ENCODE data around the gene RAPGEF2. TPM values are rescaled to one million over a fixed set of nuclear protein-coding genes. Genes with fewer than 3 reads are reported as not detected.
"Not testable (repeated sequence)": the region's sequence is repeated elsewhere in the genome, so short reads cannot be mapped to it uniquely, and the experiment has no call there.

RAPGEF2 gene
- total RNA-seq, 1 donor from 2014 or later = 15.3 TPM

DNA sequence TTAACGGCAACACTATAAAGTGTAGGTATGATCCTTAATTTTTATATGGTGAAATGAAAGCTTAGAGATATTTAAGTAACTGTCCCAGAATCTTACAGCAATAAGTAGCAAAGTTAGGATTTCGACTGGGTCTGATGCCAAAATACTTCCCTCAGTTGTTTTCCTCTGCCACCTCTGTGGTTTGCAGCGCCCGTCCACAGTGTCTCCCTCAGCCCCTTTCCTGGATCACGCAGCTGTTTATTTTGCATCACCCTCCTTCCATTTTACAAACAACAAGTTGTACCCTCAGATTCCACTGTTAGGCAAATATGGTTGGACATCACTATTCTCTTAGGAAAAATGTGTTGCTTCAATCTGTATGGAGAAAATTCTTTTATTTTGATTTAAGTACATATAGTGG lies 56.1 kb downstream of the RAPGEF2 start:
- intact Hi-C loops (cut with micrococcal nuclease) = no loop called here

DNA sequence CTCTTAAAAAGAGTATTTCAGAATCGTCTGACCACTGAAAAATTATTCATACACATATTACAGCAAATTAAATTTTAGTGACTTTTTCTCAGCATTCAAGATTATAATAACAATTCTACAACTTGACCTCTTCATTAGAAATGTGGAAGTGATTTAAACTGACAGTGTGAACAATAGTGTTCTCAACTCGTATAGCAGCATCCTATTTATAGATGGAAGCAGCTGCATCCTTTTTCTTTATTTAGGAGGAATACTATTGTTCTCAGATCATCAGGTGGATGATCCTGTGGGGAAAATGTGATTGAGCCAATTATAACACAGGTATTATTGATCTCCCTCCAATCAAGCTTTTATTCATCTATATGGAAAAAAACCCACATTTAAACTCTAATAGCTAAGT lies 56.7 kb downstream of the RAPGEF2 start:
- intact Hi-C loops (cut with micrococcal nuclease) = no loop called here

- intact Hi-C loops (cut with micrococcal nuclease) = no loop called here
Measured at GRCh38 chr4:159160242-159160641, 57.4 kb downstream of the RAPGEF2 start.

DNA sequence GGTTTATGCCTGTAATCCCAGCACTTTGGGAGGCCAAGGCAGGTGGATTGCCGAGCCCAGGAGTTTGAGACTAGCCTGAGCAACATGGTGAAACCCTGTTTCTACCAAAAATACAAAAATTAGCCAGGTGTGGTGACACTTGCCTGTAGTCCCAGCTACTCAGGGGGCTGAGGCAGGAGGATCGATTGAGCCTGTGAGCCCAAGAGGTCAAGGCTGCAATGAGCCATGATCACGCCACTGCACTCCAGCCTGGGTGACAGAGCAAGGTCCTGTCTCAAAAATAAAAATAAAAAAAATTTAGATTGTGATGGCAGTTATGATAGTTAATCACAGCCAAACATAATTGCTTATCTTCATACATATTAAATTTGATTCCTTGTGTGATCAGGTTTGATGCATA lies 58.6 kb downstream of the RAPGEF2 start:
- intact Hi-C loops (cut with micrococcal nuclease) = not testable (repeated sequence)

DNA sequence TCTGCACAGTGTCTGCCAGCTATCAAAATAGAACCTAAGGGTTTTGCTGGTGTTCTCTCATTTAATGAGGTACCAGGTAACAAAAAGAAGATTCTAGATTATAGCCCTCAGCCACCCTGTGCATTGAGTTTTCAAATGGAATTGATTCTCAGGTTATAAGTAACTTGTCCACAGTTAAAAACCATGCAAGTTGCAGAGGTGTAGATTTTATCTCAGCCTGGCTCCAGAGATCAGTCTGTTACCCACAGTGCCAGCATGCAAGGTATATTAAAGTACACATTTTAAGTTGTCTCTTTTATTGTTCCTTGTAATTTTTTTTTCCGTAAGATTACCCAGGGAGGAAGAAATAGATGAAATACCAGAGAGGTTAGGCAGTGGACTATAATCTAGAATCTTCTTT lies 59.7 kb downstream of the RAPGEF2 start:
- intact Hi-C loops (cut with micrococcal nuclease) = no loop called here

DNA sequence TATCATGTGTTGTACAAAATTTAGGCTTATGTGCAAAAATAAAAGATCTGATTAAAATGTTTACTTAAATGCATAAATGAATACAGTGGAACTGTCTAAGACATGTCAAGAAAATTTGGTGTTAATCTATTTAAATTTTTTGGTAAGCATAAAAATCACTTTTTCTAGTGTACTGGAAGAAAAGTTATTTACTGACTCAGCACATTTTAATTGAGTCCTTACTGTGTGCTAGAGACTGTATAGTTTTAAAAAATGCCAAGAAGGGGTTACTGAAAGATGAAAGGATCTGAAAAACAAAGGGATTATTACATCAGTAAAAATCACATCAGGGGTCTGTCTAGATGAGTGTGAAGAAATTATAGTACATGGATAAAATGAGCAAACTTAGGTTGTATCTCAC lies 60.6 kb downstream of the RAPGEF2 start:
- intact Hi-C loops (cut with micrococcal nuclease) = no loop called here

- intact Hi-C loops (cut with micrococcal nuclease) = loop anchor here (10.0 kb wide), 2 partner anchors 125 to 915 kb away; no protein-coding TSS in a partner anchor
Measured at GRCh38 chr4:159169404-159170302, 66.8 kb downstream of the RAPGEF2 start.

DNA sequence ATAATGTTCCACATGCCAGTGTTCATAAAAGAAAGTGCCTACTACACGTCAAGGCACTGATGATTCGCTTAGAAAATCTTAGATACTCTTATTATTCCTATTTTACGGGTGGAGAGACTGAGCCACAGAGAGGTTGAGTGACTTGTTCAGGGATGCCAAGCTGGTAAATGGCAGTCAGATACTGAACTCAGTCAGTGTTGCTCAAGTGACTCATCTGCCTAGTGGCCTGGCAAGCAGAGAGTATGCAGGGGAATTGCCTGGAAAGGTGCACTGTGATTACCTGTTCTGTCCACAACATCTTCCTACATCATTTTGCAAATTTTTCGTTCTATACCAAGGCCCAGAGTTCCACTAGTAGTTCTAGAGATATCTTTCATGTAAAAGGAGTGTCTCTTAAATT lies 68.4 kb downstream of the RAPGEF2 start:
- intact Hi-C loops (cut with micrococcal nuclease) = loop anchor here (10.0 kb wide), 2 partner anchors 126 to 916 kb away; no protein-coding TSS in a partner anchor

DNA sequence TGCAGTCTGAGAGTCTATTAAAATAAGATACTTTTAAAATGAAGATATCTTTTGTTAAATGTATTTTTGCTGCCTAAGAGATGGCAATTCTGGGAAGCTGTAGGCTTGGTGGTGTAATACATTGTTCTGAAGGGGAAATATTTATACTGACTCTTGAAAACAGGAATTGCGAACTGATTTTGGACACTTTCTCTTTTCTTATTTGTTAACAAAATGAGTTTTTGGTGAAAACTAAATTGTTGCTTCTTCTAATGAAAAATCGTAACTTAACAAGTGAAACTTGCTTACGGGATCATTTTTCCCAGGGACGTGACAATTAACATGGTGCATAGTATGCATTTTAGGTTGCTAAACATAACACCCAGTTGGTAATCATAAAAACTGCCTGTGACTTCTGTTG lies 71.0 kb downstream of the RAPGEF2 start:
- intact Hi-C loops (cut with micrococcal nuclease) = loop anchor here (2.0 to 10.0 kb wide), 4 partner anchors 69 to 919 kb away; partner anchors contain the start of gene ETFDH

DNA sequence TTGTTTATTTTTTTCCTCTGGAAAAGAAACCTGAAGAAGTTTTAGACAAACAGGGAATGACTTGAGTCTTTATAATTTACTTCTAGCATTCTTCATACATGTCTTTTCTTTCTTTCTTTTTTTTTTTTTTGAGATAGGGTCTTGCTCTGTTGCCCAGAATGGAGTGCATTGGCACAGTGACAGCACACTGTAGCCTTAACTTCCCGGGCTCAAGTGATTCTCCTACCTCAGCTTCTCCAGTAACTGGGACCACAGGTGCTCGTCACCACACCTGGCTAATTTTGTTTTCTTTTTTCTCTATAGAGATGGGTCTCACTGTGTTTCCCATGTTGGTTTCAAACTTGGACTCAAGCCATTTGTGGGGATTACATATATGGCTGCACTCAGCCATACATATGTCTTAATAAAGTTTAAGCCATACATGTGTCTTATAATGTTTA lies 71.8 kb downstream of the RAPGEF2 start:
- intact Hi-C loops (cut with micrococcal nuclease) = loop anchor here (1.0 to 10.0 kb wide), 7 partner anchors 29 to 920 kb away; partner anchors contain the start of gene ETFDH

- intact Hi-C loops (cut with micrococcal nuclease) = loop anchor here (1.0 to 10.0 kb wide), 7 partner anchors 28 to 921 kb away; partner anchors contain the start of gene ETFDH
Measured at GRCh38 chr4:159175085-159175988, 72.5 kb downstream of the RAPGEF2 start.

GRCh38 chr4:159175989-159176375 lies 73.1 kb downstream of the RAPGEF2 start:
- intact Hi-C loops (cut with micrococcal nuclease) = loop anchor here (1.0 to 10.0 kb wide), 7 partner anchors 27 to 921 kb away; partner anchors contain the start of gene ETFDH

GRCh38 chr4:159177265-159178150 lies 74.6 kb downstream of the RAPGEF2 start:
- intact Hi-C loops (cut with micrococcal nuclease) = loop anchor here (10.0 kb wide), 2 partner anchors 133 to 923 kb away; no protein-coding TSS in a partner anchor

GRCh38 chr4:159178151-159178546 lies 75.3 kb downstream of the RAPGEF2 start:
- intact Hi-C loops (cut with micrococcal nuclease) = loop anchor here (10.0 kb wide), 2 partner anchors 133 to 923 kb away; no protein-coding TSS in a partner anchor

DNA sequence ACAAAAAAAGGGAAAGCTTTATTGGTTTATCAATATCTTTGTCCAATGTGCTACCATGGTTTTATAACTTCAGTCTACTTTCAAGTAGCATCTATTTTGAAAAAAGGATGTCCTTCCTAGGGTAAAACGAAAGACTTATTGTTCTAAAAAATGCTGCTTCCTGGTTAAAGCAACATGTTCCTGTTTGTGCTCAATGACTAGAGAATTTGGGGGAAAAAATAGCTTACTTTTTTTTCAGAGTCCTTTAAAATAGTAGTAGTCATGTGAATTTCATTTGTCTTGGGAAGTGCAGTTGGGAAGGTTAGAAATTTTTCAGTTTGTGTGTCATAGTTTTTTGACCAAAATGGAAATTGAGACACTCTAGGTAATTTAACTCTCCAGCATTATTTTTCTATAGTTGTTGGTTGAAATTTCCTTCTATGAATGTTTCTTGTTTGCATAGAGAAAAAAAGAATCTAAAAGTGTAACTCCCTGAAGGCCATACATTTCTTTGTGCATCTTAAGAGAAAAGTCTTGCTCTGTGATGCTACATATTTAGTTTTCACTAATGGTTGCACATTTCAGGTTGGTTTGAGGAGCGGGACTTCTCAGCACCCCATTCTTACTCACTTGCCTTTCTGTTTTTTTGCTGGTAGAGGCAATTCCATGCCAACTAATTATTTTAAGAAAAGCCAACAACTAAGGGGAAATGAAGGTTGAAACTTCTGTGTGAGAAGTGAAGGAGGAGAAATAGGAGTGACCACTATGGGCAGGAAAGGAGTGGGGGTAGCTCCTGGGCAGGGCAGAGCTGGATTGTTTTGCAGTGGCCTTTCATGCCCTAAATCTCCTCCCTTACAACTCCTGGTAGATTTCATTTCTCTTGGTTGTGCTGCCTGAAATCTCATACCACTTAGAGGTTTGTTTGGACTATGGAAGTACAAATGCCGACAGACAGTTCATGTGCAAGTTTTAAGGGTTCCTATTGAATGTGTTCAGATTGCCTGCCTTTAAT lies 76.4 kb downstream of the RAPGEF2 start:
- intact Hi-C loops (cut with micrococcal nuclease) = loop anchor here (10.0 kb wide), 2 partner anchors 134 to 924 kb away; no protein-coding TSS in a partner anchor

DNA sequence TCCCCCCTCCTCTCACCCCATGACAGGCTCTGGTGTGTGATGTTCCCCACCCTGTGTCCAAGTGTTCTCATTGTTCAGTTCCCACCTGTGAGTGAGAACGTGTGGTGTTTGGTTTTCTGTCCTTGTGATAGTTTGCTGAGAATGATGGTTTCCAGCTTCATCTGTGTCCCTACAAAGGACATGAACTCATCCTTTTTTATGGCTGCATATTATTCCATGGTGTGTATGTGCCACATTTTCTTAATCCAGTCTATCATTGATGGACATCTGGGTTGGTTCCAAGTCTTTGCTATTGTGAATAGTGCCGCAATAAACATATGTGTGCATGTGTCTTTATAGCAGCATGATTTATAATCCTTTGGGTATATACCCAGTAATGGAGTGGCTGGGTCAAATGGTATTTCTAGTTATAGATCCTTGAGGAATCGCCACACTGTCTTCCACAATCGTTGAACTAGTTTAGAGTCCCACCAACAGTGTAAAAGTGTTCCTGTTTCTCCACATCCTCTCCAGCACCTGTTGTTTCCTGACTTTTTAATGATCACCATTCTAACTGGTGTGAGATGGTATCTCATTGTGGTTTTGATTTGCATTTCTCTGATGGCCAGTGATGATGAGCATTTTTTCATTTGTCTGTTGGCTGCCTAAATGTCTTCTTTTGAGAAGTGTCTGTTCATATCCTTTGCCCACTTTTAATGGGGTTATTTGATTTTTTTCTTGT lies 81.2 kb downstream of the RAPGEF2 start:
- intact Hi-C loops (cut with micrococcal nuclease) = not testable (repeated sequence)

DNA sequence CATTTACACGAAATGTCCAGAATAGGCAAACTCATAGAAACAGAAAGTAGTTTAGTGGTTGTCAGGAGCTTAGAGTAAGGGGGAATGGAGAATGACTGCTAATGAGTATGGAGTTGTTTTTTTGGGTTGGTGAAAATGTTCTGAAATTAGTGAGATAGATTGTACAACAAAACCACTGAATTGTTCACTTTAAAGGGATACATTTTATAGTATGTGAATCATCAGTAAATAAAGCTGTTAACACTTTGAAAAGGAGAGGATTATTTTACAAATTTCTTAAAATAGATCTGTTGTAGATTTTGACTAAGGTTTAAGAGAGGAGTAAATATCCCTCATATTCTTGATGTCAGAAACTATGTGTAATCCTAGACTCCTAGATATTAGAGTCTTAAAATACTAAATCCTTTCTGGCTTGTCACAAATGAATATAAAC lies 82.7 kb downstream of the RAPGEF2 start:
- intact Hi-C loops (cut with micrococcal nuclease) = no loop called here

- intact Hi-C loops (cut with micrococcal nuclease) = loop anchor here (2.0 kb wide), 1 partner anchor 14 kb away; no protein-coding TSS in a partner anchor
Measured at GRCh38 chr4:159188646-159189045, 85.8 kb downstream of the RAPGEF2 start.

All from T-helper 2 cell treated with Interferon-gamma antibody and Interleukin-4, amounts not matched to agents 100 ng/mL and 5 ng/mL, for 36 hours (primary cell).